PC-9 (cell line): ENCODE measurements around the gene SPIN1. TPM values are rescaled to one million over a fixed set of nuclear protein-coding genes. Genes with fewer than 3 reads are reported as not detected.

Experiments used
- BruUV-seq: library from RNA; stranded (reverse); fragments of 400-500 nt; replicated peaks from 2 replicates; lab custom pipeline; 2021; lab: Mats Ljungman, UMichigan
- CTCF ChIA-PET: fragments of 300-600 bp; sonication (Branson Sonifier 250); formaldehyde crosslinking; loops from one replicate; lab custom pipeline; 2022; ENCODE audit warnings: antibody characterized with exemption; lab: Charles Lee
- POLR2A ChIA-PET: fragments of 300-600 bp; sonication (Branson Sonifier 250); formaldehyde crosslinking; loops from one replicate; lab custom pipeline; 2022; ENCODE audit warnings: antibody characterized with exemption; ENCODE audit not compliant: unreplicated experiment; lab: Charles Lee
- DNase-seq, 2 experiments: peaks; one replicate each; pipeline versions ENCODE4 v3.0.0 to v3.0.0-alpha.2; 2015 to 2022; ENCODE audit warnings: mixed read lengths in 1 of 2
- H2AFZ ChIP-seq: fragments of 200-600 bp; sonication (generic); 2 replicates; pipeline ENCODE4 v1.8.1; 2017; ENCODE audit warnings: antibody characterized with exemption
- H3F3A ChIP-seq: fragments of 200-600 bp; sonication (generic); 2 replicates; pipeline ENCODE4 v1.8.1; 2017; ENCODE audit warnings: antibody characterized with exemption, mild to moderate bottlenecking, low read depth; ENCODE audit not compliant: insufficient read depth
- H3K27ac ChIP-seq: fragments of 200-600 bp; sonication (generic); 2 replicates; pipeline ENCODE4 v1.6.1; 2016; ENCODE audit warnings: mixed run types
- H3K27me3 ChIP-seq: fragments of 200-600 bp; sonication (generic); 2 replicates; pipeline ENCODE4 v1.6.1; 2016; ENCODE audit warnings: low read depth, mixed run types; ENCODE audit not compliant: insufficient read depth
- H3K36me3 ChIP-seq: fragments of 200-600 bp; sonication (generic); 2 replicates; pipeline ENCODE4 v1.6.1; 2016; ENCODE audit warnings: low read depth, mixed run types
- H3K4me1 ChIP-seq: fragments of 200-600 bp; sonication (generic); replicated peaks from 2 replicates; pipeline ENCODE4 v1.6.1; 2016; ENCODE audit warnings: mixed run types; ENCODE audit not compliant: insufficient read depth
- H3K4me2 ChIP-seq: fragments of 200-600 bp; sonication (generic); 2 replicates; pipeline ENCODE4 v1.6.1; 2017; ENCODE audit warnings: mixed run types
- H3K4me3 ChIP-seq: fragments of 200-600 bp; sonication (generic); 2 replicates; pipeline ENCODE4 v1.6.1; 2016; ENCODE audit warnings: mixed run types
- H3K79me2 ChIP-seq: fragments of 200-600 bp; sonication (generic); 2 replicates; pipeline ENCODE4 v1.6.1; 2017; ENCODE audit warnings: low read depth, mixed run types
- H3K9me2 ChIP-seq: fragments of 200-600 bp; sonication (generic); 2 replicates; pipeline ENCODE4 v1.8.1; 2017; ENCODE audit warnings: mild to moderate bottlenecking; ENCODE audit not compliant: insufficient read depth
- H3K9me3 ChIP-seq: fragments of 200-600 bp; sonication (generic); 2 replicates; pipeline ENCODE4 v1.8.1; 2016; ENCODE audit warnings: low read depth; ENCODE audit not compliant: insufficient read depth
- H4K20me1 ChIP-seq: fragments of 200-600 bp; sonication (generic); 2 replicates; pipeline ENCODE4 v1.8.1; 2017; ENCODE audit not compliant: insufficient read depth
- EZH2 ChIP-seq: fragments of 200-600 bp; sonication (generic); IDR thresholded peaks from 2 replicates; pipeline ENCODE4 v1.8.0; 2017; ENCODE audit warnings: antibody characterized with exemption, low read depth
- intact Hi-C: fragments of 100-400 bp; cut with micrococcal nuclease; formaldehyde crosslinking; loops from one replicate; pipeline ENCODE4 v1.10.0; 2022; ENCODE audit not compliant: unreplicated experiment
- total RNA-seq: library from RNA; stranded (reverse); gene quantifications from 2 replicates; pipeline ENCODE4 v1.2.3, GENCODE V29; 2021
- TF ChIP-seq, protein P1 (sequence below): fragments of 200-600 bp; sonication (generic); conservative IDR thresholded peaks from 2 replicates; pipeline ENCODE4 v1.6.1; 2017; ENCODE audit warnings: mixed run types, antibody characterized with exemption, mild to moderate bottlenecking, moderate library complexity

SPIN1 gene
- total RNA-seq, 1 experiment from 2014 or later, result 102 TPM

DNA sequence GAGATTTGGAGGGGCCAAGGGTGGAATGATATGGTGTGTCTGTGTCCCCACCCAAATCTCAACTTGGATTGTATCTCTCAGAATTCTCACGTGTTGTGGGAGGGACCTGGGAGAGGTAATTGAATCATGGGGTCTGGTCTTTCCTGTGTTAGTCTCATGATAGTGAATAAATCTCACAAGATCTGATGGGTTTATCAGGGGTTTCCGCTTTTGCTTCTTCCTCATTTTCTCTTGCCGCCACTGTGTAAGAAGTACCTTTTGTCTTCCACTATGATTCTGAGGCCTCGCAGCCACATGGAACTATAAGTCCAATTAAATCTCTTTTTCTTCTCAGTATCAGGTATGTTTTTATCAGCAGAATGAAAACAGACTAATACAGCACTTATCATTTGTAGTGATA is 29.5 kb upstream of the SPIN1 start:
- H3K27ac ChIP-seq, result no peak overlapping the region
- POLR2A ChIA-PET, result no interaction called here
- no peak overlapping the region for H3K4me2 ChIP-seq
- BruUV-seq, result no TSS peak
- H3K9me3 ChIP-seq, result peaks cover 9% of the 10 kb centered on the region; the same call in 1 of the 2 replicates
- peaks cover 10% of the 10 kb centered on the region for H3F3A ChIP-seq
- TF ChIP-seq, protein P1, sequence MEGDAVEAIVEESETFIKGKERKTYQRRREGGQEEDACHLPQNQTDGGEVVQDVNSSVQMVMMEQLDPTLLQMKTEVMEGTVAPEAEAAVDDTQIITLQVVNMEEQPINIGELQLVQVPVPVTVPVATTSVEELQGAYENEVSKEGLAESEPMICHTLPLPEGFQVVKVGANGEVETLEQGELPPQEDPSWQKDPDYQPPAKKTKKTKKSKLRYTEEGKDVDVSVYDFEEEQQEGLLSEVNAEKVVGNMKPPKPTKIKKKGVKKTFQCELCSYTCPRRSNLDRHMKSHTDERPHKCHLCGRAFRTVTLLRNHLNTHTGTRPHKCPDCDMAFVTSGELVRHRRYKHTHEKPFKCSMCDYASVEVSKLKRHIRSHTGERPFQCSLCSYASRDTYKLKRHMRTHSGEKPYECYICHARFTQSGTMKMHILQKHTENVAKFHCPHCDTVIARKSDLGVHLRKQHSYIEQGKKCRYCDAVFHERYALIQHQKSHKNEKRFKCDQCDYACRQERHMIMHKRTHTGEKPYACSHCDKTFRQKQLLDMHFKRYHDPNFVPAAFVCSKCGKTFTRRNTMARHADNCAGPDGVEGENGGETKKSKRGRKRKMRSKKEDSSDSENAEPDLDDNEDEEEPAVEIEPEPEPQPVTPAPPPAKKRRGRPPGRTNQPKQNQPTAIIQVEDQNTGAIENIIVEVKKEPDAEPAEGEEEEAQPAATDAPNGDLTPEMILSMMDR, result no peak
- no peak for TF ChIP-seq EZH2
- H3K9me2 ChIP-seq, result no peaks in the 10 kb centered on the region
- H3K27me3 ChIP-seq, result no peaks in the 10 kb centered on the region
- H3K4me1 ChIP-seq, result peaks cover 20% of the 10 kb centered on the region
- H3K79me2 ChIP-seq, result no peaks in the 10 kb centered on the region
- no peak for DNase-seq
- no peak overlapping the region for H2AFZ ChIP-seq
- H4K20me1 ChIP-seq, result no peaks in the 10 kb centered on the region
- intact Hi-C loops, result no loop called here
- H3K36me3 ChIP-seq, result no peaks in the 10 kb centered on the region
- CTCF ChIA-PET, result no interaction called here
- no peak overlapping the region for H3K4me3 ChIP-seq

DNA sequence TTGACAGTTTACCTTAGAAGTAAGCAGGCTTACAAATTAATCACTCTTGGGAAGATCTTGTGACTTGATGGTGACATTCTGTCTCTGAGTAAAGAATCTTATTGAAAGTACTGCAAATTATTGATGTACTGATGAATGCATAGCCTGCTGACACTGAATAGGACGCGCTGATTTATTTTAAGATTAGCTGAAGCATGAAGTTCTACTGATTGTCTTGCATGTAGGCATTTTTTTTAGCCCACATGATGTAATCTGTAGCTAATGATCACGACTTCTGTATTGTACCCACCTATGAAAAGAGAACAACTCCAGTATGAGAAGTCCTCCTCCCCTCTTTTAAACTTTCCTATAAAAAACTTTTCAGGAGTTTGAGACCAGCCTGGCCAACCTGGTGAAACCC is 28.3 kb upstream of the SPIN1 start:
- Histone ChIP-seq H3K4me3 (no peak overlapping the region), H3F3A (peaks cover 1% of the 10 kb centered on the region), H3K9me2 (no peaks in the 10 kb centered on the region), H3K27me3 (no peaks in the 10 kb centered on the region), H3K79me2 (no peaks in the 10 kb centered on the region), H2AFZ (no peak overlapping the region), H3K36me3 (no peaks in the 10 kb centered on the region), H3K9me3 (peaks cover under 1% of the 10 kb centered on the region; the same call in 1 of the 2 replicates), H3K4me1 (peaks cover 15% of the 10 kb centered on the region), H4K20me1 (no peaks in the 10 kb centered on the region), H3K27ac (no peak overlapping the region), H3K4me2 (no peak overlapping the region)
- DNase-seq, result no peak
- CTCF ChIA-PET, result no interaction called here
- TF ChIP-seq, protein P1, result no peak
- no peak for TF ChIP-seq EZH2
- POLR2A ChIA-PET, result interaction anchor here (0.6 kb wide), 1 partner anchor 123 kb away, joined by 4 read pairs; no protein-coding TSS in a partner anchor
- no TSS peak for BruUV-seq
- intact Hi-C loops, result no loop called here

DNA sequence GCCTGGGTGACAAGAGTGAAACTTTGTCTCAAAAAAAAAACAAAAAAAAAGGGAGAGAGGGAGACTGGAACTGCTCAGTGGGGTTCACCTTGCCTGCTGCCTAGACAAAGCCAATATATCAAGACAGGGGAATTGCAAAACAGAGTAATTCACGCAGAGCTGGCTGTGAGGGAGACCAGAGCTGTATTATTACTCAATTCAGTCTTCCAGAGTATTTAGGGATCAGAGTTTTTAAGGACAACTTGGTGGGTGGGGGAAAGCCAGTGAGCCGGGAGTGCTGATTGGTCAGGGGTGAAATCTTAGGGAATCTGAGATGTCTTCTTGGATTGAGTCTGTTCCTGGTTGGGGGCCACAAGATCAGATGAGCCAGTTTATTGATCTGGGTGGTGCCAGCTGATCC is 25.6 kb upstream of the SPIN1 start:
- H3K9me2 ChIP-seq, result no peaks in the 10 kb centered on the region
- intact Hi-C loops, result no loop called here
- TF ChIP-seq EZH2, result no peak
- TF ChIP-seq, protein P1, result no peak
- CTCF ChIA-PET, result no interaction called here
- no peak overlapping the region for H3K4me2 ChIP-seq
- no peak overlapping the region for H3K4me3 ChIP-seq
- H2AFZ ChIP-seq, result no peak overlapping the region
- POLR2A ChIA-PET, result no interaction called here
- DNase-seq, result no peak
- H3K36me3 ChIP-seq, result no peaks in the 10 kb centered on the region
- H3K79me2 ChIP-seq, result no peaks in the 10 kb centered on the region
- H3K27me3 ChIP-seq, result no peaks in the 10 kb centered on the region
- no peaks in the 10 kb centered on the region for H4K20me1 ChIP-seq
- H3K27ac ChIP-seq, result no peak overlapping the region
- no TSS peak for BruUV-seq
- no peaks in the 10 kb centered on the region for H3K9me3 ChIP-seq
- peaks cover 6% of the 10 kb centered on the region; the same call in 1 of the 2 replicates for H3K4me1 ChIP-seq
- H3F3A ChIP-seq, result no peaks in the 10 kb centered on the region
